IMR-90 (cell line): ENCODE results near the gene ARHGEF40. TPM values are rescaled to one million over a fixed set of nuclear protein-coding genes. Genes with fewer than 3 reads are reported as not detected.

Experiments
- ATAC-seq: fragments of 200-7000 bp; cut with Tn5 transposase; 2 replicates; pipeline ENCODE4 v1.9.1; 2020; ENCODE audit warnings: low read depth, mild to moderate bottlenecking, moderate library complexity
- BruUV-seq: library from RNA; stranded (reverse); fragments of 400-500 nt; replicated peaks from 2 replicates; lab custom pipeline; 2021; lab: Mats Ljungman, UMichigan
- CTCF ChIA-PET: fragments of 300-600 bp; formaldehyde crosslinking; extraction: SDS; loops from one replicate; lab custom pipeline; 2021; ENCODE audit warnings: antibody characterized with exemption; lab: Yijun Ruan, JAX
- POLR2A ChIA-PET: fragments of 300-600 bp; sonication (Branson Sonifier 250); formaldehyde crosslinking; loops from one replicate; lab custom pipeline; 2022; ENCODE audit warnings: antibody characterized with exemption; ENCODE audit not compliant: unreplicated experiment; lab: Charles Lee
- DNase-seq: peaks from one replicate; pipeline ENCODE4 v3.0.0; 2013
- H2AFZ ChIP-seq: replicated peaks from 2 replicates; pipeline ENCODE3; 2013; ENCODE audit warnings: low read length, mild to moderate bottlenecking; ENCODE audit not compliant: poor library complexity
- H2AK5ac ChIP-seq: 2 replicates; pipeline ENCODE4 v1.6.1; 2013; ENCODE audit warnings: low read depth, low read length, inconsistent platforms
- H2AK9ac ChIP-seq: replicated peaks from 2 replicates; pipeline ENCODE3; 2013; ENCODE audit warnings: mild to moderate bottlenecking, low read depth, low read length, moderate library complexity; ENCODE audit not compliant: poor library complexity
- H2BK120ac ChIP-seq: 2 replicates; pipeline ENCODE4 v1.6.1; 2013; ENCODE audit warnings: low read depth, low read length, inconsistent platforms
- H2BK15ac ChIP-seq: 3 replicates; pipeline ENCODE4 v1.6.1; 2013; ENCODE audit warnings: low read depth, low read length, inconsistent platforms
- H2BK20ac ChIP-seq: 2 replicates; pipeline ENCODE4 v1.6.1; 2013; ENCODE audit warnings: low read depth, mild to moderate bottlenecking, inconsistent platforms, low read length, moderate library complexity
- H2BK5ac ChIP-seq: 2 replicates; pipeline ENCODE4 v1.6.1; 2013; ENCODE audit warnings: mild to moderate bottlenecking, low read depth, low read length, inconsistent platforms; ENCODE audit not compliant: poor library complexity, severe bottlenecking
- H3K14ac ChIP-seq: replicated peaks from 2 replicates; pipeline ENCODE4 v1.6.1; 2013; ENCODE audit warnings: low read depth, low read length, inconsistent platforms
- H3K18ac ChIP-seq: 2 replicates; pipeline ENCODE4 v1.6.1; 2013; ENCODE audit warnings: low read depth, low read length, control low read depth
- H3K23ac ChIP-seq: 2 replicates; pipeline ENCODE4 v1.6.1; 2013; ENCODE audit warnings: low read depth, low read length, inconsistent platforms
- H3K27ac ChIP-seq: 2 replicates; pipeline ENCODE4 v1.5.1; 2013; ENCODE audit warnings: mild to moderate bottlenecking, control low read depth, low read length; ENCODE audit not compliant: insufficient read depth
- H3K27me3 ChIP-seq: 2 replicates; pipeline ENCODE4 v1.6.1; 2013; ENCODE audit warnings: low read length; ENCODE audit not compliant: control insufficient read depth, insufficient read depth
- H3K36me3 ChIP-seq: 2 replicates; pipeline ENCODE4 v1.6.1; 2013; ENCODE audit warnings: low read length, mixed read lengths; ENCODE audit not compliant: control insufficient read depth, insufficient read depth
- H3K4ac ChIP-seq: 2 replicates; pipeline ENCODE4 v1.6.1; 2013; ENCODE audit warnings: low read depth, low read length, inconsistent platforms
- H3K4me1 ChIP-seq: 2 replicates; pipeline ENCODE4 v1.6.1; 2013; ENCODE audit warnings: low read length, mixed read lengths; ENCODE audit not compliant: control insufficient read depth, insufficient read depth
- H3K4me2 ChIP-seq: 2 replicates; pipeline ENCODE4 v1.6.1; 2013; ENCODE audit warnings: low read depth, mild to moderate bottlenecking, control low read depth, low read length, moderate library complexity
- H3K4me3 ChIP-seq: 2 replicates; pipeline ENCODE4 v1.5.1; 2013; ENCODE audit warnings: low read depth, mild to moderate bottlenecking, control low read depth, low read length, moderate library complexity; ENCODE audit not compliant: insufficient read depth
- H3K56ac ChIP-seq: 2 replicates; pipeline ENCODE4 v1.6.1; 2013; ENCODE audit warnings: low read length, inconsistent platforms; ENCODE audit not compliant: insufficient read depth; ENCODE audit errors: extremely low read depth
- H3K79me1 ChIP-seq, 2 experiments: 2 replicates each; pipeline ENCODE4 v1.6.1; 2013; ENCODE audit warnings: low read length in 2 of 2, inconsistent platforms in 1 of 2, low read depth in 1 of 2
- H3K9ac ChIP-seq: 2 replicates; pipeline ENCODE4 v1.6.1; 2013; ENCODE audit warnings: low read depth, low read length, control low read depth
- H3K9me1 ChIP-seq: 2 replicates; pipeline ENCODE4 v1.6.1; 2013; ENCODE audit warnings: low read length, inconsistent platforms; ENCODE audit not compliant: insufficient read depth
- H3K9me3 ChIP-seq: 2 replicates; pipeline ENCODE4 v1.6.1; 2013; ENCODE audit warnings: low read length; ENCODE audit not compliant: control insufficient read depth, insufficient read depth
- H4K20me1 ChIP-seq: 2 replicates; pipeline ENCODE4 v1.6.1; 2013; ENCODE audit warnings: low read length, inconsistent platforms; ENCODE audit not compliant: insufficient read depth
- H4K5ac ChIP-seq: 2 replicates; pipeline ENCODE4 v1.6.1; 2013; ENCODE audit warnings: mild to moderate bottlenecking, low read depth, low read length, control low read depth
- H4K8ac ChIP-seq, 2 experiments: 2 replicates each; pipeline ENCODE4 v1.6.1; 2013; ENCODE audit warnings: low read depth in 2 of 2, low read length in 2 of 2, control low read depth in 1 of 2, inconsistent platforms in 1 of 2
- H4K91ac ChIP-seq: 2 replicates; pipeline ENCODE4 v1.6.1; 2013; ENCODE audit warnings: low read depth, low read length, inconsistent platforms; ENCODE audit not compliant: insufficient read depth
- BHLHE40 ChIP-seq: fragments of 150-350 bp; IDR thresholded peaks from 2 replicates; pipeline ENCODE4 v1.6.1; 2016; ENCODE audit warnings: mild to moderate bottlenecking, low read depth, low read length
- CEBPB ChIP-seq: IDR thresholded peaks from 2 replicates; pipeline ENCODE4 v1.6.1; 2012; ENCODE audit warnings: low read depth, low read length, improper control_type of control experiment
- FOS ChIP-seq: fragments of 150-350 bp; IDR thresholded peaks from 2 replicates; pipeline ENCODE4 v1.6.1; 2016; ENCODE audit warnings: low read depth, low read length
- MAZ ChIP-seq: IDR thresholded peaks from 2 replicates; pipeline ENCODE4 v1.6.1; 2012; ENCODE audit warnings: low read depth, mild to moderate bottlenecking, low read length, improper control_type of control experiment, moderate library complexity, borderline replicate concordance
- RAD21 ChIP-seq: IDR thresholded peaks from 2 replicates; pipeline ENCODE4 v1.6.1; 2012; ENCODE audit warnings: low read length, improper control_type of control experiment
- RCOR1 ChIP-seq: IDR thresholded peaks from 2 replicates; pipeline ENCODE4 v1.6.1; 2012; ENCODE audit warnings: mild to moderate bottlenecking, low read length, improper control_type of control experiment; ENCODE audit not compliant: insufficient replicate concordance
- RFX5 ChIP-seq: IDR thresholded peaks from 2 replicates; pipeline ENCODE4 v1.8.0; 2012; ENCODE audit warnings: low read depth, mild to moderate bottlenecking, low read length, moderate library complexity
- SMC3 ChIP-seq: fragments of 150-350 bp; IDR thresholded peaks from 2 replicates; pipeline ENCODE4 v1.6.1; 2016; ENCODE audit warnings: low read depth, mild to moderate bottlenecking, antibody characterized with exemption, low read length, moderate library complexity
- whole genome bisulfite sequencing, 2 experiments: methylation state at CpG; one replicate each; pipeline versions ENCODE4 v1.1.5 to v1.1.7; 2013; ENCODE audit warnings: missing lambda C conversion rate in 2 of 2; ENCODE audit not compliant: insufficient read length in 1 of 2; ENCODE audit errors: extremely low coverage in 2 of 2; 5-methylcytosine and 5-hydroxymethylcytosine counted together
- dilution Hi-C: fragments of 300-500 bp; cut with HindIII; formaldehyde crosslinking; loops from one replicate; pipeline ENCODE4 v1.14.3; 2018; ENCODE audit warnings: low sequenced_read_pairs; ENCODE audit not compliant: unreplicated experiment
- in situ Hi-C: fragments of 300-500 bp; cut with MboI; formaldehyde crosslinking; loops from 3 replicates; pipeline ENCODE4 v1.14.3; 2019; ENCODE audit warnings: low sequenced_read_pairs, inconsistent platforms, mixed read lengths
- intact Hi-C: fragments of 100-400 bp; cut with micrococcal nuclease; formaldehyde crosslinking; loops from 2 replicates; pipeline ENCODE4 v1.10.0; 2022
- polyA plus RNA-seq, 3 experiments: library from polyadenylated mRNA; depleted of rRNA; stranded (reverse); fragments of >200 nt; gene quantifications; 2 replicates each; pipeline ENCODE4 v1.2.3, GENCODE V29; 2012; ENCODE audit warnings: low replicate concordance in 1 of 3
- total RNA-seq: library from RNA; depleted of rRNA; stranded (reverse); fragments of >200 nt; gene quantifications from 2 replicates; pipeline ENCODE4 v1.2.3, GENCODE V29; 2012
- TF ChIP-seq, protein P1 (sequence below): conservative IDR thresholded peaks from 2 replicates; pipeline ENCODE4 v1.5.1; 2012; ENCODE audit warnings: mild to moderate bottlenecking, low read depth, low read length, improper control_type of control experiment
- TF ChIP-seq, protein P2 (sequence below): fragments of 150-350 bp; IDR thresholded peaks from 2 replicates; pipeline ENCODE4 v1.6.1; 2017; ENCODE audit warnings: mild to moderate bottlenecking, antibody characterized with exemption, low read length, low read depth

ARHGEF40 gene
- total and polyA plus RNA-seq, 2 of the 4 experiments (the other 2 are of a cell fraction): 18.1 to 58.4 TPM

DNA sequence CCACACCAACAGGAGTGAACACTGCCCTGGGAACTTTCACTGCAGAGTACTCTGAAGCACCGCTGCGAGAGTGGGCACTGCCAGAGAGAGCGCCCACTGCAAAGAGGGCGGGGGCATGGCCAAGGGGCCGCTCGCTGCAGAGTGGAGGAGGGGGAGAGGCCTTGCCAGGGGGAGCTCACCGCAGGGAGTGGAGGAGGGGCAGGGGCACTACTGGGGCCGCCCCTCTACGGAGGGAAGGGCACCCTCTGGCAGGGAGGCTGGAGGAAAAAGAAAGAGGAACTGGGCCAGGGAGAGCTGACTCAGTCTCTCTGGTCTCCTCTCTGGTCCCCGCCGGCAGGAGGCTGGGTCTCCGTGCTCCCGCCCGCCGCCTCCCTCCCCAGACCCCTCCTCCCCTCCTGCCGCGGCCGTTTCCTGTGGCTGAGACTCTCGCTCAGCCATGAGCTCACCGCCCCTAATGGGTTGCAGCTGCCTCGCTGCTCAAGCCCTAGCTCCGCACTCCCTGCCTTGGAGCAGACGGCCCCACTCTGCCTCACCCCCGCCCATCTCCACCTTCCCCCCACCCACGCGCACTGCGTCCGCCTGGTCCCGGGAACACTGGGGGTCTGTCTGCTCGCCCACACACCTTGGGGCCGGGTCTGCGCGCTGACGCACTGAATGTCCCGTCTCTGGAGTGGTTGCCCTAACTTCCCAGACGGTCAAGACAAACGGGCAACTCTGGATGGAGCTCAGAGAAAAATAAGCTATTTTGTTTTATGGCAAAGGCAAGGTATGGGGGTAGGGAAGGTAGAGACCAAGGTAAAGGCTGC, 1.3 kb downstream of the ARHGEF40 start (continued):
- no peak for TF ChIP-seq RFX5
- TF ChIP-seq CEBPB: no peak
- peak; percentile 73 for TF ChIP-seq MAZ

DNA sequence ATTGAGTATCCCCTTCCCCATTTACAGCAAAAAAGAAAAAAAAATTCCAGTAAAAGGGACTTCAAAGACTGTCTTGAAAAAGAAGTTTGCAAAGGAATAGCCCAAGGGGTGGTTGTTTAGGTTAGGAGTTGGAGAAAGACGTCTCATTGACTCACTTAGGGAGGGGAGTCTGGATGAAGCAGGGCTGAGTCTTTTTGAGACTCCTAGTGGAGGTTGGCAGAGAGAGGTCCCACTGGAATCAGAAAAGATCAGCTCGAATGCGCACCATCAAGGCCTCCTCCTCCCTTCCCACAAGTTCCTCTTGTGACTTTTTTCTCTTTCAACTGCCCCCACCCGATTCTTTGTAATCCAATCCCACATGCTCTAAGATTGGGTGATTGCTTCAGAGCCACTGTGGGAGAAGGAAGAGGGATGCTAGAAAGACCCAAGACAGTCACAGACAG, 1.9 kb downstream of the ARHGEF40 start:
- peak overlapping the region; percentile 81 for H3K56ac ChIP-seq
- peak overlapping the region; percentile 97 for H2BK5ac ChIP-seq
- peaks cover 10% of the 10 kb centered on the region for H4K20me1 ChIP-seq
- POLR2A ChIA-PET: interaction anchor here (0.6 to 1.0 kb wide), 3 partner anchors 12 to 29 kb away, joined by 3 to 8 read pairs (median 5); partner anchors contain the start of gene TMEM253
- peak overlapping the region; percentile 82 for H3K23ac ChIP-seq
- H2BK120ac ChIP-seq: peak overlapping the region; percentile 70
- DNase-seq: peak; percentile 81
- CTCF ChIA-PET: interaction anchor here (1.0 to 2.8 kb wide), 6 partner anchors 11 to 57 kb away, joined by 3 to 18 read pairs (median 4); no protein-coding TSS in a partner anchor
- peak overlapping the region; percentile 22; the same call in 1 of the 2 replicates for H3K18ac ChIP-seq
- peak overlapping the region; percentile 81 for H3K4ac ChIP-seq
- H3K9ac ChIP-seq: peak overlapping the region; percentile 66
- no TSS peak for BruUV-seq
- peaks cover 22% of the 10 kb centered on the region for H3K4me1 ChIP-seq
- H2BK20ac ChIP-seq: peak overlapping the region; percentile 2; the same call in 1 of the 2 replicates
- H3K4me2 ChIP-seq: peak overlapping the region; percentile 93
- H3K27me3 ChIP-seq: no peaks in the 10 kb centered on the region
- H3K36me3 ChIP-seq: peaks cover 39% of the 10 kb centered on the region
- H4K8ac ChIP-seq: peak overlapping the region in 1 of 2 experiments; percentile 58; a peak in 3 of 4 replicates
- in situ Hi-C loops: no loop called here
- H3K14ac ChIP-seq: peak overlapping the region; percentile 77
- peaks cover 10% of the 10 kb centered on the region for H3K9me1 ChIP-seq
- ATAC-seq: peak; percentile 33
- no peak overlapping the region for H2AFZ ChIP-seq
- 0 out of 3 replicates have a peak overlapping the region, but pooled peaks have one; percentile 40 for H2BK15ac ChIP-seq
- peak overlapping the region; percentile 96; the same call in 1 of the 2 replicates for H3K27ac ChIP-seq
- H4K91ac ChIP-seq: peak overlapping the region; percentile 53; the same call in 1 of the 2 replicates
- intact Hi-C loops: no loop called here
- H3K79me1 ChIP-seq: peaks cover 23 to 61% of the 10 kb centered on the region in 2 experiments
- H3K4me3 ChIP-seq: peak overlapping the region; percentile 46
- WGBS, 2 experiments: no CpG with 5 or more reads among the region's 4 CpGs
- dilution Hi-C loops: no loop called here
- H4K5ac ChIP-seq: peak overlapping the region; percentile 28; the same call in 1 of the 2 replicates
- 0 out of 2 replicates have a peak overlapping the region, but pooled peaks have one; percentile 63 for H2AK5ac ChIP-seq
- H3K9me3 ChIP-seq: no peaks in the 10 kb centered on the region
- H2AK9ac ChIP-seq: no peak overlapping the region
- TF ChIP-seq CEBPB (peak; percentile 80), RCOR1 (no peak), MAZ (no peak; the same call in 1 of the 2 replicates), RFX5 (no peak), FOS (peak; percentile 42; the same call in 1 of the 2 replicates), RAD21 (no peak; the same call in 1 of the 2 replicates), BHLHE40 (no peak), SMC3 (no peak; the same call in 1 of the 2 replicates)
- TF ChIP-seq, protein P1, sequence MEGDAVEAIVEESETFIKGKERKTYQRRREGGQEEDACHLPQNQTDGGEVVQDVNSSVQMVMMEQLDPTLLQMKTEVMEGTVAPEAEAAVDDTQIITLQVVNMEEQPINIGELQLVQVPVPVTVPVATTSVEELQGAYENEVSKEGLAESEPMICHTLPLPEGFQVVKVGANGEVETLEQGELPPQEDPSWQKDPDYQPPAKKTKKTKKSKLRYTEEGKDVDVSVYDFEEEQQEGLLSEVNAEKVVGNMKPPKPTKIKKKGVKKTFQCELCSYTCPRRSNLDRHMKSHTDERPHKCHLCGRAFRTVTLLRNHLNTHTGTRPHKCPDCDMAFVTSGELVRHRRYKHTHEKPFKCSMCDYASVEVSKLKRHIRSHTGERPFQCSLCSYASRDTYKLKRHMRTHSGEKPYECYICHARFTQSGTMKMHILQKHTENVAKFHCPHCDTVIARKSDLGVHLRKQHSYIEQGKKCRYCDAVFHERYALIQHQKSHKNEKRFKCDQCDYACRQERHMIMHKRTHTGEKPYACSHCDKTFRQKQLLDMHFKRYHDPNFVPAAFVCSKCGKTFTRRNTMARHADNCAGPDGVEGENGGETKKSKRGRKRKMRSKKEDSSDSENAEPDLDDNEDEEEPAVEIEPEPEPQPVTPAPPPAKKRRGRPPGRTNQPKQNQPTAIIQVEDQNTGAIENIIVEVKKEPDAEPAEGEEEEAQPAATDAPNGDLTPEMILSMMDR: peak; percentile 31; the same call in 1 of the 2 replicates
- TF ChIP-seq, protein P2, sequence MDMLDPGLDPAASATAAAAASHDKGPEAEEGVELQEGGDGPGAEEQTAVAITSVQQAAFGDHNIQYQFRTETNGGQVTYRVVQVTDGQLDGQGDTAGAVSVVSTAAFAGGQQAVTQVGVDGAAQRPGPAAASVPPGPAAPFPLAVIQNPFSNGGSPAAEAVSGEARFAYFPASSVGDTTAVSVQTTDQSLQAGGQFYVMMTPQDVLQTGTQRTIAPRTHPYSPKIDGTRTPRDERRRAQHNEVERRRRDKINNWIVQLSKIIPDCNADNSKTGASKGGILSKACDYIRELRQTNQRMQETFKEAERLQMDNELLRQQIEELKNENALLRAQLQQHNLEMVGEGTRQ: no peak
